GM13976 (cell line): ENCODE data around the gene SYN1.
A peak's percentile ranks its signal among the peaks of the same experiment; 100 is the strongest.

Experiments used
- DNase-seq: peaks from one replicate; pipeline ENCODE4 v3.0.0; 2012; ENCODE audit warnings: low spot score
- in situ Hi-C: fragments of 300-500 bp; cut with MboI; formaldehyde crosslinking; loops from one replicate; pipeline ENCODE4 v1.12.0; 2022; ENCODE audit warnings: low sequenced_read_pairs, mixed read lengths, inconsistent platforms; ENCODE audit not compliant: unreplicated experiment
- TF ChIP-seq, protein P1 (sequence below): IDR thresholded peaks from 2 replicates; pipeline ENCODE4 v1.5.1; 2012; ENCODE audit warnings: borderline replicate concordance, mild to moderate bottlenecking; ENCODE audit not compliant: insufficient read depth; ENCODE audit errors: extremely low read depth, missing control alignments, control extremely low read depth

Gene SYN1

DNA sequence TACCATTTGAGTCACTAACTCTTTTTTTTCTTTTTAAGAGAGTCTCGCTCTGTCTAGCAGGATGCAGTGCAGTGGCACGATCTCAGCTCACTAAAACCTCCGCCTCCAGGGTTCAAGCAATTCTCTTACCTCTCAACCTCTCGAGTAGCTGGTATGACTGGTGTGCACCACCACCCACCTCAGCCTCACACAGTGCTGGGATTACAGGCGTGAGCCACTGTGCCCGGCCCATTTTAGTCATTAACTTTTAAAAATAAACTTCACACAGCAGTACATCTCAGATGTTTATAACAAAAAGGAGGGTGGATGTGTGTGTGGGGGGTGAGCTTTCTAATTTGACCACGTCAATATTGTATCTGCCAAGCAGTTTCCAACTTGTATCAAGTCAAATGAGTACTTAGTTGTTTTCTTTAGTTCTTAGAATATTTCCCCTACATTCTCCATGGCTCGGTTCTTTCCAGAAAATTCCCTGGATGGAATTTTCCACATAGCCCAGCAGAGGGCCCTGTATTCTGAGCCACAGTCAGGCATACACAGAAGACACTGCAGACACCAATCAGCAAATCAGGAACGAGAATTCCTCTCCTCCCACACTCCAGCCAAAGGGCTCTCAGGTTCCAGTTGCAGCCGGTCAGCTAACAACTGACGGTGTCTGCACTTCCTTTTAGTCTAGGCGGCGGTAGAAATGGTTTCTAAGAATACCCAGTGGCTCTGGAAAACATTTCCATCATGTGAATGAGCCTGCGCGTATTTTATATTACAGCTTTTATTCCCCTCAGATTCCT lies 78.7 kb downstream of the SYN1 start:
- in situ Hi-C loops: no loop called here
- peak; percentile 63 for DNase-seq
- TF ChIP-seq, protein P1, sequence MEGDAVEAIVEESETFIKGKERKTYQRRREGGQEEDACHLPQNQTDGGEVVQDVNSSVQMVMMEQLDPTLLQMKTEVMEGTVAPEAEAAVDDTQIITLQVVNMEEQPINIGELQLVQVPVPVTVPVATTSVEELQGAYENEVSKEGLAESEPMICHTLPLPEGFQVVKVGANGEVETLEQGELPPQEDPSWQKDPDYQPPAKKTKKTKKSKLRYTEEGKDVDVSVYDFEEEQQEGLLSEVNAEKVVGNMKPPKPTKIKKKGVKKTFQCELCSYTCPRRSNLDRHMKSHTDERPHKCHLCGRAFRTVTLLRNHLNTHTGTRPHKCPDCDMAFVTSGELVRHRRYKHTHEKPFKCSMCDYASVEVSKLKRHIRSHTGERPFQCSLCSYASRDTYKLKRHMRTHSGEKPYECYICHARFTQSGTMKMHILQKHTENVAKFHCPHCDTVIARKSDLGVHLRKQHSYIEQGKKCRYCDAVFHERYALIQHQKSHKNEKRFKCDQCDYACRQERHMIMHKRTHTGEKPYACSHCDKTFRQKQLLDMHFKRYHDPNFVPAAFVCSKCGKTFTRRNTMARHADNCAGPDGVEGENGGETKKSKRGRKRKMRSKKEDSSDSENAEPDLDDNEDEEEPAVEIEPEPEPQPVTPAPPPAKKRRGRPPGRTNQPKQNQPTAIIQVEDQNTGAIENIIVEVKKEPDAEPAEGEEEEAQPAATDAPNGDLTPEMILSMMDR: peak; percentile 28

DNA sequence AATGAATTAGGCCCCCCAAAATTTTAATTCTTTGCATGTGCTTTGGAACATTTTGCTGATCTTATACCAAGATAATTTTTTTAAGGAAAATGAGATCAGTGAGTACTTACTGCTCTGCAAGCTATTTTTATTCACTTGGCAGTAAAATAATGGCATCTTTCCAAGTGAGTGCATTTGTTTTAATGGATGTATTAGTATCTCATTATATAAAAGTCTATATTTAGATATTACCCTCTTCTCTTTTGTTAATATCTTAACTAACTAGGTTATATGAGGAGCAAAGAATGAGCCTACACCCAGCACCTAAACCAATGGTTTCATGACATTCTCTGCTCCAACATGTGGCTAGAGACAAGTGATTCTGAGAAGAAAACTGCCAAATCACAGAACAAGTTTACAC lies 79.8 kb downstream of the SYN1 start:
- in situ Hi-C loops: no loop called here
- DNase-seq: no peak
- TF ChIP-seq, protein P1: no peak

DNA sequence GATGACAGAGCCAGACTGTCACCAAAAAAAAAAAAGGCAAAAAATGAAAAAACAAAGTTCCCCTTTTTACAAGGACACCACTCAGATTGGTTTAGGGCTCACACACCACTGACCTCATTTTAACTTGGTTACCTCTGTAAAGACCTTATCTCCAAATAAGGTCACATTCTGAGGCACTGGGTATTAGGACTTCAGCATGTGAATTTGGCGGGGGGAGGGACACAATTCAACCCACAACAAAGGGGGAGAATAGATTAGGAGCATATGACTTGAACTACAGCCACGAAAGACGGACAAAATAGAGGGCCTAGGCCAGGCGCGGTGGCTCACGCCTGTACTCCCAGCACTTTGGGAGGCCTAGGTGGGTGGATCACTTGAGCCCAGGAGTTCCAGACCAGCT lies 89.6 kb downstream of the SYN1 start:
- TF ChIP-seq, protein P1: no peak
- DNase-seq: no peak
- in situ Hi-C loops: no loop called here

DNA sequence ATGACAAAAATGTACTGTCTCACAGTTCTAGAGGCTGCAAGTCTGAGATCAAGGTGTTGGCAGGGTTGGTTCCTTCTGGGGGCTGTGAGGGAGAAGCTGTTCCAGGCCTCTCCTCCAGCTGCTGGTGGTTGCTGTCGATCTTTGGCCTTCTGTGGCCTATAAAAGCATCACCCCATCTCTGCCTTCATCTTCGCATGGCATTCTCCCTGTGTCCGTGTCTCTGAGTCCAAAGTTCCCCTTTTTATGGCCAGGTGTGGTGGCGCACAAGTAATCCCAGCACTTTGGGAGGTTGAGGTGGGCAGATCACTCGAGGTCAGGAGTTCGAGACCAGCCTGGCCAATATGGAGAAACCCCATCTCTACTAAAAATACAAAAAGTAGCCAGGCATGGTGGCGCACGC lies 90.1 kb downstream of the SYN1 start:
- no peak for DNase-seq
- TF ChIP-seq, protein P1: no peak
- in situ Hi-C loops: loop anchor here (10.0 kb wide), 1 partner anchor 335 kb away; the partner anchor contains the start of gene UBA1

DNA sequence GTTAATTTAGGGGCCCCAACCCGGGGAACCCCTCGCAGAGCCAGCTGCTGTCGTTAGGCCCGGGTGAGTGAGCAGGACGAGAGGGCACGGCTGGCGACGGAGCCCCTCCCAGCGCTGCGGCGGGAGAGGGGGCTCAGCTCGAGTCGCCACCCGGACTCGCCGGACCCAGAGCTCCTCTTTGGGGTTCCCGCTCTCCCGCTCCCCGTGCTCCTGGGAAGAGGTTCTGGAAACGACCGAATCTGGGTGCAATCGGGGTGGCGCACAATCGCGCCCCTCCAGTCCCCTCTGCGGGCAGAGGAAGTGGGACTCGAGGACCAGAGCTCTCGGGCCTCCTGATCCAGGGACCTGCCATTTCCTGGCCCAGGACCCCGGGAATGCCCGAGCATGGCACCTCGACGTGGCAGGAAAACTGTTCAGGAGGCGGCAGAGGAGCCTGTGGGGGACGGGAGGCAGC lies 95.9 kb downstream of the SYN1 start:
- TF ChIP-seq, protein P1: no peak
- DNase-seq: peak; percentile 13
- in situ Hi-C loops: loop anchor here (10.0 kb wide), 1 partner anchor 329 kb away; the partner anchor contains the start of gene UBA1

DNA sequence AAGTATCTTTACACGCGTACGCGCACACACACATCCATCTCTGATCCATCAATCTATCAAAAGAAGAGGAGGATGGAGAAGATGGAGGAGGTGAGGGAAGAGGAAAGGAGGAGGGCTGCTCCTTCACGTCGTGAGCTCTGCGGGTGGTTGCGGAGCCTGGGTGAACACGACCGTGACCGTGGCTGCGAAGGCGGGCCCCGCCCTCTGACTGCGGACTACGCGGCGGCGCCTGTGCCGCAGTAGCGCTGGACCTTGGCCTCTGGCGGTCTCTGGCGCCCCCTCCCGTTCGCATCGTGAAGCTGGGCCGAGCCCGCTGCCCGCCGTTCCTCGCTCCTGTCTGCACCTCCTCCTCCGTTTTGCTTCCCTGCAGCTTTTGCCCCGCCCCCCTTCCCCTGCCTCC lies 96.4 kb downstream of the SYN1 start:
- DNase-seq: peak; percentile 88
- in situ Hi-C loops: loop anchor here (10.0 kb wide), 1 partner anchor 328 kb away; the partner anchor contains the start of gene UBA1
- TF ChIP-seq, protein P1: peak; percentile 69
